Bronchial epithelial cell (primary cell): ENCODE results near the gene LY6G6F. TPM values are rescaled to one million over a fixed set of nuclear protein-coding genes. Genes with fewer than 3 reads are reported as not detected.

Experiments used
- DNase-seq: peaks from one replicate; pipeline ENCODE4 v3.0.0-alpha.2; 2010; ENCODE audit warnings: low read depth
- FAIRE-seq: peaks from 2 replicates; lab custom pipeline; 2011; peaks lifted over from hg19 to GRCh38; lab: Jason Lieb, UNC
- H3K27me3 ChIP-seq: 2 replicates; pipeline ENCODE4 v1.5.1; 2011; ENCODE audit warnings: low read length; ENCODE audit not compliant: control insufficient read depth, insufficient read depth
- H3K36me3 ChIP-seq: 2 replicates; pipeline ENCODE4 v1.5.1; 2011; ENCODE audit warnings: low read length; ENCODE audit not compliant: control insufficient read depth, insufficient read depth
- H3K4me3 ChIP-seq: 2 replicates; pipeline ENCODE4 v1.5.1; 2011; ENCODE audit warnings: mild to moderate bottlenecking, low read depth, low read length, control low read depth
- total RNA-seq: library from RNA; depleted of rRNA; stranded (reverse); fragments of >200 nt; gene quantifications from 2 replicates; pipeline ENCODE4 v1.2.1, GENCODE V29; 2014
- TF ChIP-seq, protein P1 (sequence below): IDR thresholded peaks from 2 replicates; pipeline ENCODE4 v1.5.1; 2011; ENCODE audit warnings: mild to moderate bottlenecking, moderate library complexity, low read length, control low read depth, inconsistent platforms; ENCODE audit not compliant: insufficient read depth, severe bottlenecking

Gene LY6G6F
- total RNA-seq, 1 donor from 2014 or later = not detected

DNA sequence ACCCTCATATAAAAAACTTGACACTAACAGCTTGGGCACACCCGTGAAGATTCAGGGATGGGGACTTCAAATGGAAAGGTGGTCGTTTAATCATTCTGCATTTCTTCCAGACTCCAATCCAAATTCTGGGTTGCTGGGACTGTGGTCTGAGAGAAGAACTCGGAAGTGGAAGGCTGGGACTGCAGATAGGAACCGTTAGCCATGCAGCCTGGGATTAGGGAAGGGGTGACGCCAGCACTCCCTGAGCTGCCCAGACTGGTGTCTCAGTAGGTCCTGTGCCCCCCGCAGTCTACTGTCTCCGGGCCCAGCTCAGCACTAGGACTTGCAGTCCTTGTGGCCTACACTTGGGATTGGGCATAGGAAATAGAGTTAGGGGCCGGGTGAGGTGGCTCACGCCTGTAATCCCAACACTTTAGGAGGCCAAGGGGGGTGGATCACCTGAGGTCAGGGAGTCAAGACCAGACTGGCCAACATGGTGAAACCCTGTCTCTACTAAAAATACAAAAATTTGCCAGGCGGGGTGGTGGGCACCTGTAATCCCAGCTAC is 30.2 kb downstream of the LY6G6F start:
- TF ChIP-seq, protein P1, sequence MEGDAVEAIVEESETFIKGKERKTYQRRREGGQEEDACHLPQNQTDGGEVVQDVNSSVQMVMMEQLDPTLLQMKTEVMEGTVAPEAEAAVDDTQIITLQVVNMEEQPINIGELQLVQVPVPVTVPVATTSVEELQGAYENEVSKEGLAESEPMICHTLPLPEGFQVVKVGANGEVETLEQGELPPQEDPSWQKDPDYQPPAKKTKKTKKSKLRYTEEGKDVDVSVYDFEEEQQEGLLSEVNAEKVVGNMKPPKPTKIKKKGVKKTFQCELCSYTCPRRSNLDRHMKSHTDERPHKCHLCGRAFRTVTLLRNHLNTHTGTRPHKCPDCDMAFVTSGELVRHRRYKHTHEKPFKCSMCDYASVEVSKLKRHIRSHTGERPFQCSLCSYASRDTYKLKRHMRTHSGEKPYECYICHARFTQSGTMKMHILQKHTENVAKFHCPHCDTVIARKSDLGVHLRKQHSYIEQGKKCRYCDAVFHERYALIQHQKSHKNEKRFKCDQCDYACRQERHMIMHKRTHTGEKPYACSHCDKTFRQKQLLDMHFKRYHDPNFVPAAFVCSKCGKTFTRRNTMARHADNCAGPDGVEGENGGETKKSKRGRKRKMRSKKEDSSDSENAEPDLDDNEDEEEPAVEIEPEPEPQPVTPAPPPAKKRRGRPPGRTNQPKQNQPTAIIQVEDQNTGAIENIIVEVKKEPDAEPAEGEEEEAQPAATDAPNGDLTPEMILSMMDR = no peak
- FAIRE-seq = no peak
- H3K4me3 ChIP-seq = peak overlapping the region; percentile 52

GRCh38 chr6:31737315-31737990 is 30.8 kb downstream of the LY6G6F start:
- FAIRE-seq = no peak
- no peak overlapping the region for H3K4me3 ChIP-seq
- TF ChIP-seq, protein P1 = no peak
- peaks cover 17% of the 10 kb centered on the region for H3K36me3 ChIP-seq
- H3K27me3 ChIP-seq = no peaks in the 10 kb centered on the region
- DNase-seq = no peak

More for the DNA sequence above, 30.2 kb downstream of the LY6G6F start:
- peaks cover 20% of the 10 kb centered on the region for H3K36me3 ChIP-seq
- no peaks in the 10 kb centered on the region for H3K27me3 ChIP-seq
- no peak for DNase-seq

- H3K27me3 ChIP-seq = no peaks in the 10 kb centered on the region
- FAIRE-seq = no peak
- DNase-seq = peak; percentile 77
- H3K36me3 ChIP-seq = peaks cover 13% of the 10 kb centered on the region
- H3K4me3 ChIP-seq = no peak overlapping the region
- TF ChIP-seq, protein P1 = peak; percentile 34
These were observed 31.6 kb downstream of the LY6G6F start for GRCh38 chr6:31737991-31738979.

DNA sequence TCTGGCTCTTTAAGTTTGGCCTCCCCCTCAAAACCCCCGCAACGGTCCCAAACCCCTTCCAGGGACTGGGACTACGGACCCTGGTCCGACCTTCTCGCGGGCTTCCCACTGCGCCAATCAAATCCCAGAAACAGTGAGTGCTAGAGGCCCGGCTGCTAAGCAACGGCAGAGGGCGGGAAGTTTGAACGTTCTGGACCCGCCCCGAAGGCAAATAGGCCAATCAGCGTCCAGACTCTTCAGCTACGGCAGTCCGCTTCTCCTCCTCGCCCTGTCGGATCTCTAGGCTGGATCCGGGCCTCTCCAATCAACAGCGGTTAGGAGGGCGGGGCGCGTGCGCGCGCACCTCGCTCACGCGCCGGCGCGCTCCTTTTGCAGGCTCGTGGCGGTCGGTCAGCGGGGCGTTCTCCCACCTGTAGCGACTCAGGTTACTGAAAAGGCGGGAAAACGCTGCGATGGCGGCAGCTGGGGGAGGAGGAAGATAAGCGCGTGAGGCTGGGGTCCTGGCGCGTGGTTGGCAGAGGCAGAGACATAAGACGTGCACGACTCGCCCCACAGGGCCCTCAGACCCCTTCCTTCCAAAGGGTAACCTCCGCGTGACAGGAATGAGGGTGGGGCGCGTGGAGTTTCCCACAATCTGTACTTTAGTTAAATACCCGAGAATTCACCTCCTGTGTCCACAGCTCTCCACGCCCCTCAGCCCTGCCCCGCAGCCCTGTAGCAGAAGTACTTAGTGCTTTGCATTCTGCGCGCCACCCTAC is 33.2 kb downstream of the LY6G6F start, which contains the start of gene MSH5:
TSS of gene MSH5 (plus strand) at position 367 of the 758 bp plus-strand sequence. CDS start 462 bp downstream, outside the sequence.
- peak; percentile 98 for DNase-seq
- Histone ChIP-seq H3K4me3 (peak within 1 kb of the TSS; percentile 62), H3K36me3 (peaks cover 3% of the 10 kb centered on the region), H3K27me3 (no peaks in the 10 kb centered on the region)
- FAIRE-seq = no peak
- TF ChIP-seq, protein P1 = no peak

DNA sequence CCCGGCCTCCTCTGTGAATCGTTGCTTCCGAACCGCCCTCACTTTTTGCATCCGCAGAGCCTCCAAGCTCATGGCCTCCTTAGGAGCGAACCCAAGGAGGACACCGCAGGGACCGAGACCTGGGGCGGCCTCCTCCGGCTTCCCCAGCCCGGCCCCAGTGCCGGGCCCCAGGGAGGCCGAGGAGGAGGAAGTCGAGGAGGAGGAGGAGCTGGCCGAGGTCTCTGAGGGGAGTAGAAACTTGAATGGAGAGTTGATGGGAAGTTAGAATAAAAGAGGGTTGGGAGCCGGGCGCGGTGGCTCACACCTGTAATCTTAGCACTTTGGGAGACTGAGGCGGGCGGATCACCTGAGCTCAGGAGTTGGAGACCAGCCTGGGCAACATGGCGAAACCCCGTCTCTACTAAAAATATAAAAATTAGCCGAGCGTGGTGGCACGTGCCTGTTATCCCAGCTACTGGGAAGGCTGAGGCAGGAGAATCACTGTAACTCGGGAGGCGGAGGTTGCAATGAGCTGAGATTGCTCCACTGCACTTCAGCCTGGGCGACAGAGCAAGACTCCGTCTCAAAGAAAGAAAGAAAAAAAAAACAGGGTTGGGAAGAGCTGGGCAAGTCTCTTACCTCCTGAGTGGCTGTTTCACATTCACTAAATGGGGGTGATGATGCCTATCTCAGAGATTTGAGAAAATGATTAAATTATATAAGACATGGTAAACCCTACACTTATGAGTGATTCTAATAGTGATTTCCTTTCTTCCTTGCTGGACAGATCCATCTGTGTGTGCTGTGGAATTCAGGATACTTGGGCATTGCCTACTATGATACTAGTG is 33.9 kb downstream of the LY6G6F start:
- Histone ChIP-seq H3K36me3 (peaks cover 3% of the 10 kb centered on the region), H3K4me3 (peak overlapping the region; percentile 62), H3K27me3 (no peaks in the 10 kb centered on the region)
- no peak for DNase-seq
- no peak for FAIRE-seq
- TF ChIP-seq, protein P1 = no peak
